Measurements from ENCODE around the gene TEX261. TPM values are rescaled to one million over a fixed set of nuclear protein-coding genes. Genes with fewer than 3 reads are reported as not detected.
A peak's percentile ranks its signal among the peaks of the same experiment; 100 is the strongest.

The TEX261 gene
- total and polyA plus RNA-seq, 7 donors, result 31.9 to 70.7 (median 53.8) TPM

- Histone ChIP-seq H3K4me3 (no peak overlapping the region), H3K36me3 (ENCODE audit: insufficient read depth in 1 of 2, low read depth in 1 of 2) (peaks cover 3 to 72% of the 10 kb centered on the region in 2 donors), H3K27me3 (ENCODE audit: insufficient read depth in 3 of 3, low read length in 2 of 3) (no peaks in the 10 kb centered on the region), H3K4me1 (peaks cover 5% of the 10 kb centered on the region), H3K9me3 (no peaks in the 10 kb centered on the region), H3K27ac (no peak overlapping the region)
- DNase-seq, result peak in 1 of 2 donors; percentile 52
- no peak for ATAC-seq
- 31 to 49% (median 37%) methylated on average over 4 of the region's 4 CpGs for WGBS, 3 donors
- no peak for TF ChIP-seq CTCF (IDR thresholded peaks at IDR 0.05)
- intact Hi-C loops (cut with DNase I), result no loop called here
These were observed 6.5 kb downstream of the TEX261 start for GRCh38 chr2:70988151-70988550.

- H3K4me3 ChIP-seq, result no peak overlapping the region
- intact Hi-C loops (cut with DNase I), result no loop called here
- H3K36me3 ChIP-seq (ENCODE audit: insufficient read depth in 1 of 2, low read depth in 1 of 2), result peaks cover 3 to 67% of the 10 kb centered on the region in 2 donors
- no peak overlapping the region for H3K27ac ChIP-seq
- 24 to 56% (median 49%) methylated on average over 1 of the region's 1 CpG for WGBS, 3 donors
- ATAC-seq, result no peak
- no peaks in the 10 kb centered on the region for H3K9me3 ChIP-seq
- H3K27me3 ChIP-seq (ENCODE audit: insufficient read depth in 3 of 3, low read length in 2 of 3), result no peaks in the 10 kb centered on the region
- TF ChIP-seq CTCF (IDR thresholded peaks at IDR 0.05), result no peak
- DNase-seq, result no peak
- H3K4me1 ChIP-seq, result no peaks in the 10 kb centered on the region
These were observed 7.3 kb downstream of the TEX261 start for GRCh38 chr2:70987386-70987785.

- H3K36me3 ChIP-seq (ENCODE audit: insufficient read depth in 1 of 2, low read depth in 1 of 2), result peaks cover 3 to 63% of the 10 kb centered on the region in 2 donors
- ATAC-seq (no peak), DNase-seq (no peak)
- H3K4me3 ChIP-seq, result no peak overlapping the region
- no peak overlapping the region for H3K27ac ChIP-seq
- H3K9me3 ChIP-seq, result no peaks in the 10 kb centered on the region
- no peak for TF ChIP-seq CTCF (IDR thresholded peaks at IDR 0.05)
- WGBS, 3 donors, result 86 to 88% (median 88%) methylated on average over 4 of the region's 4 CpGs
- H3K27me3 ChIP-seq (ENCODE audit: insufficient read depth in 3 of 3, low read length in 2 of 3), result no peaks in the 10 kb centered on the region
- intact Hi-C loops (cut with DNase I), result no loop called here
- no peaks in the 10 kb centered on the region for H3K4me1 ChIP-seq
These were observed 8.0 kb downstream of the TEX261 start for GRCh38 chr2:70986499-70987189.

- no peak for ATAC-seq
These were observed 8.7 kb downstream of the TEX261 start for GRCh38 chr2:70985956-70986355.

More at GRCh38 chr2:70985956-70986355, 8.7 kb downstream of the TEX261 start:
- Histone ChIP-seq H3K27ac (no peak overlapping the region), H3K4me3 (no peak overlapping the region), H3K9me3 (no peaks in the 10 kb centered on the region), H3K4me1 (no peaks in the 10 kb centered on the region), H3K27me3 (ENCODE audit: insufficient read depth in 3 of 3, low read length in 2 of 3) (no peaks in the 10 kb centered on the region), H3K36me3 (ENCODE audit: insufficient read depth in 1 of 2, low read depth in 1 of 2) (peaks cover 3 to 56% of the 10 kb centered on the region in 2 donors)
- intact Hi-C loops (cut with DNase I), result no loop called here
- DNase-seq, result no peak
- TF ChIP-seq CTCF (IDR thresholded peaks at IDR 0.05), result no peak
- 90 to 100% (median 95%) methylated on average over 1 of the region's 1 CpG for whole genome bisulfite sequencing, 3 donors

Data from psoas muscle (tissue), 8 donors.